Left ventricle myocardium inferior (tissue), 1 donor: Measurements from ENCODE around the gene SMCO4. TPM values are rescaled to one million over a fixed set of nuclear protein-coding genes. Genes with fewer than 3 reads are reported as not detected.
A peak's percentile ranks its signal among the peaks of the same experiment; 100 is the strongest.

Source experiments
- DNase-seq: peaks from one replicate; pipeline ENCODE4 v3.0.0-alpha.2; 2020
- H3K27ac ChIP-seq: fragments of 200-600 bp; replicated peaks from 2 replicates; pipeline ENCODE4 v1.8.0; 2021
- H3K27me3 ChIP-seq: fragments of 200-600 bp; 2 replicates; pipeline ENCODE4 v1.8.0; 2021; ENCODE audit warnings: low read depth
- H3K36me3 ChIP-seq: fragments of 200-600 bp; 2 replicates; pipeline ENCODE4 v1.8.0; 2021
- H3K4me1 ChIP-seq: fragments of 200-600 bp; 2 replicates; pipeline ENCODE4 v1.8.0; 2021
- H3K4me3 ChIP-seq: fragments of 200-600 bp; 2 replicates; pipeline ENCODE4 v1.8.0; 2021; ENCODE audit warnings: mild to moderate bottlenecking, moderate library complexity
- H3K9me3 ChIP-seq: fragments of 200-600 bp; replicated peaks from 2 replicates; pipeline ENCODE4 v1.8.0; 2021
- CTCF ChIP-seq: fragments of 200-600 bp; IDR thresholded peaks from 2 replicates; pipeline ENCODE4 v1.8.0; 2021; ENCODE audit warnings: antibody characterized with exemption, mild to moderate bottlenecking, borderline replicate concordance
- intact Hi-C: fragments of 100-400 bp; cut with micrococcal nuclease; formaldehyde crosslinking; loops from one replicate; pipeline ENCODE4 v1.11.0; 2022
- total RNA-seq: library from RNA; stranded (reverse); fragmentation: NEBNext Ultra II Directional; extraction: Animal tissue kit (Norgen Biotek cat#: 25700); gene quantifications from one replicate; pipeline ENCODE4 v1.2.1, GENCODE V29; 2021
- donor health status: DM: no; HTN: yes; CAD: no; lungs with severe emphysema.

The SMCO4 gene
- total RNA-seq, 1 donor from 2014 or later, result 57.6 TPM

GRCh38 chr11:93526641-93527583 lies 16.3 kb downstream of the SMCO4 start:
- no peaks in the 10 kb centered on the region for H3K36me3 ChIP-seq
- H3K27ac ChIP-seq, result peak overlapping the region; percentile 2
- intact Hi-C loops, result no loop called here

GRCh38 chr11:93526346-93526633 lies 16.9 kb downstream of the SMCO4 start:
- no peaks in the 10 kb centered on the region for H3K27me3 ChIP-seq
- H3K9me3 ChIP-seq, result no peaks in the 10 kb centered on the region
- DNase-seq, result no peak
- TF ChIP-seq CTCF, result no peak
- no peak overlapping the region for H3K4me3 ChIP-seq
- intact Hi-C loops, result no loop called here
- peak overlapping the region; percentile 54 for H3K27ac ChIP-seq
- H3K4me1 ChIP-seq, result peaks cover 83% of the 10 kb centered on the region
- H3K36me3 ChIP-seq, result no peaks in the 10 kb centered on the region

More at GRCh38 chr11:93526641-93527583, 16.3 kb downstream of the SMCO4 start:
- DNase-seq, result no peak
- Histone ChIP-seq H3K9me3 (no peaks in the 10 kb centered on the region), H3K27me3 (no peaks in the 10 kb centered on the region), H3K4me1 (peaks cover 85% of the 10 kb centered on the region), H3K4me3 (no peak overlapping the region)
- TF ChIP-seq CTCF, result no peak

- DNase-seq, result no peak
- intact Hi-C loops, result no loop called here
- peak overlapping the region; percentile 54 for H3K27ac ChIP-seq
- H3K36me3 ChIP-seq, result no peaks in the 10 kb centered on the region
- peaks cover 85% of the 10 kb centered on the region for H3K4me1 ChIP-seq
- H3K9me3 ChIP-seq, result no peaks in the 10 kb centered on the region
- no peak for TF ChIP-seq CTCF
- no peaks in the 10 kb centered on the region for H3K27me3 ChIP-seq
- no peak overlapping the region for H3K4me3 ChIP-seq
Measured at GRCh38 chr11:93525601-93526345, 17.4 kb downstream of the SMCO4 start.

GRCh38 chr11:93524858-93525257 lies 18.3 kb downstream of the SMCO4 start:
- Histone ChIP-seq H3K27ac (peak overlapping the region; percentile 54), H3K4me1 (peaks cover 79% of the 10 kb centered on the region), H3K36me3 (no peaks in the 10 kb centered on the region), H3K27me3 (no peaks in the 10 kb centered on the region), H3K9me3 (no peaks in the 10 kb centered on the region), H3K4me3 (no peak overlapping the region)
- intact Hi-C loops, result no loop called here
- no peak for DNase-seq
- no peak for TF ChIP-seq CTCF

GRCh38 chr11:93524173-93524536 lies 19.0 kb downstream of the SMCO4 start:
- H3K4me3 ChIP-seq, result peak overlapping the region; percentile 24
- H3K9me3 ChIP-seq, result no peaks in the 10 kb centered on the region
- intact Hi-C loops, result no loop called here
- TF ChIP-seq CTCF, result no peak
- H3K27me3 ChIP-seq, result no peaks in the 10 kb centered on the region
- H3K27ac ChIP-seq, result peak overlapping the region; percentile 54
- peaks cover 77% of the 10 kb centered on the region for H3K4me1 ChIP-seq
- no peak for DNase-seq
- no peaks in the 10 kb centered on the region for H3K36me3 ChIP-seq
